Inflammatory macrophage treated with lipopolysaccharide for 1 hour (primary cell): ENCODE measurements around the gene VDR.
"Not testable (repeated sequence)": the region's sequence is repeated elsewhere in the genome, so short reads cannot be mapped to it uniquely, and the experiment has no call there.

Experiments used
- DNase-seq, 2 donors: peaks; one replicate each; pipeline ENCODE4 v3.0.0-alpha.2; 2020 to 2022

Gene VDR

DNA sequence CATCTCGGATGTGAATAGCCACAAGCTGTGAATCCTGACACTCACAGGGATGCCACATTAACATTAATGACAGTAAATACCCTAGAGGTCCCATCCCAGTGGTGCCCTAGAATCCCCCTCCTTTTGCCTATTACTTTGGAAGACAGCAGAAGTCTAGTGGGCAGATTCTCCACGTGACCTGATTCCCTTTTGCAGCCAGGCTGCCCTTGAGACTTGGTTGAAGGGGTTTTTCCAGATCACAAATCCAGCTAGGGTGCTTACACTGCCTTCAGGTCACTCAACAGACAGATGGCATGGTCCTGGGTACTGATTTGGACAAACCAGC is 93.8 kb downstream of the VDR start:
- peak; percentile 47 to 80 for DNase-seq

DNA sequence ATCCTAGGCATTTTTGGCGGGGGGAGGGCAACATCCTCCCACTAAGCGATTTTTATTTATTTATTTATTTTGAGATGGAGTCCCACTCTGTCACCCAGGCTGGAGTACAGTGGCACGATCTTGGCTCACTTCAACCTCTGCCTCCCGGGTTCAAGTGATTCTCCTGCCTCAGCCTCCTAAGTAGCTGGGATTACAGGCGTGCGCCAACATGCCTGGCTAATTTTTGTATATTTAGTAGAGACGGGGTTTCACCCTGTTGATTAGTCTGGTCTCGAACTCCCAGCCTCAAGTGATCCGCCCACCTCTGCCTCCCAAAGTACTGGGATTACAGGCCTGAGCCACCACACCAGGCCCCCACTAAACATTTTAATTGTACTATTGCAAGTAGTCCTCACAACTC is 95.3 kb downstream of the VDR start:
- DNase-seq = not testable (repeated sequence)

DNA sequence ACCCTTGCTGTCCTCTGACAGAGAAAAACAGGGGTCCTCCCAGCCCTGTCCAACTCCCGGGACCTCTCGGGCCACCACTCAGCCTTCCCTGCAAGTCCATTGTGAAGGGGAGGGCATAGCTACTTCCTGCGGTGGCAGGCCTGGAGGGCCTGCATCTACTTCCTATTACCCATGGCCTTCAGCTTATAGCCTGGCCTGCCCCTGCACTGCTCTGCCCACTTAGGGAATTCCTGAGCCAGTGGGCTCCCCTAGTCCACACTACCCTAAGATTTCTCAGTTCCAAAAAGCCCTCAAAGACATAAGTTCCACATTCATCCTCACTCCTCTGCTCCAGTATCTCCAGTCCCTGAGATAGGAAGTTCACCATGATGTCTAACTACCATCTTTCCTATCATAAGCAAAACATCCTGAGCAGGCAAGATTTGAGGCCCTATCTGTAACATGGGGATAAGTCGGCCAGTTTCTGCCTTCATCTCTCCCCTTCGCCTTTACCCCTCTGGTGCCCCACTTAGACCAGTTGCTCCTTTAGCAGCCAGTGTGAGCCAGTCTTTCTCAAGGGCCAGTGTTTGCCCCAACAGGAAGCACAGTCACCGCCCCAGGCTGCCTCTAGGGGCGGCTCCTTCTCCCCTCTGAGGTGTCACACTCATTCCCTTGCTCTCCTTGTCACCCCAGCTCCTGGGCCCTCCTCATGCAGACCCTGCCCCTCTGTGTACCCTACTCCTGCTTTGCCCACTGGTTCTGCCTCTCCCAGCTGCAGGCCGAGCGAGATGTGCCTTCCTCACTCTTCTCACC is 96.0 kb downstream of the VDR start:
- DNase-seq = peak; percentile 76 to 92

DNA sequence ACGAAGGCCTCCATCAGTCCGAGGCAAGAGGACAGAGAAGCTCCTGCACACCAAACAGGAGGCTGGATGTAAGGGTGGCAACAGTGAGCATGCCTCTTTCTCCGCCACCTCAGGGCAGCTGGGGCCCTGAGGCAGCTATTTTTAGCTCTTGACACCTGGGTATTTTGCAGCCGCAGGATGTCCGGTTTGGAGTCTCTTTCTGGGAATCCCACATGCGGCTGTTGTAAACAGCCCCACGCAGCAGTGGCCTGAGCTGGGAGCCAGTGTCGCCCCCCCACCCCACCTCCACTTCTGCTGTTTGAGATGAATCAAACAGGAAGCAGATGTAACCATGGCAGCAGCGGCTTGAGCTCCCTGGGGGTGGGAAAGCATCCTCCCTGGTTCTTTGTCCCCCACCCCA is 96.7 kb downstream of the VDR start:
- DNase-seq = peak in 1 of 2 donors; percentile 65

DNA sequence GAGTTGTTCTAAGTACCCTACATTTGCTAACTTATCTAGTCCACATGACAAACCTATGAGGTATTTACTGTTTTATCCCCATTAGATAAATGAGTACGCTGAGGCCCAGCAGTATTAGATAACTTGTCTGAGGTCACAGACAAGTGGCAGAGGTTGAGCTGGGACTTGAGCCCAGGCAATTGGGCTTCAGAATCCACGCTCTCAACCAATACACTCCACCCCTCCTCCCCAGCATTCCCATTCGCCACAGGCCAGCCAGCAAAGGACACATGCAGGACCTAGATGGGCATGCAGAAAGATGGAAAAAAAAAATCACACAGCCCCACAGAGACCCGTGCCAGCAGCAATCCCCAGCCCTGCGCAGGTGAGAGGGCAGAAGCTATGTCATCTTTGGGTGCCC is 97.5 kb downstream of the VDR start:
- DNase-seq = no peak

DNA sequence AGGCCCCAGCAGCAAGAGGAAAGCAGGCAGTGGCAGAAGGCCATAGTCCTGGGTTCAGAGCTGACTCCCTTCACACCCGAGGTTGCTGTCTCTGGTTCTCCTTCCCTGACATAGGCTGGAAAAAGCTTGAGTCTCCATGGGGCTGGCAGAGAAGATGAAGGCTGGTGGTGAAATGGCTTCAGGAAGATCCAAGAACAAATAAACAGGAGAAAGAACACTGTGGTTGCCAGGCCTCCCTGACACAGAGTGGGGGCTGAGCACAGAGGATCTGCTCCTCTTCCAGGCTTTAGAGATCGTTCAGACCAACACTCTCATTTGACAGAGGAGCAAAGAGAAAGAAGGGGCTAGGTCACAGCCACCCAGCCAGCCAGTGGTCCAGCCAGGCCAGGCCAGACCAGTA is 99.4 kb downstream of the VDR start:
- DNase-seq = no peak

DNA sequence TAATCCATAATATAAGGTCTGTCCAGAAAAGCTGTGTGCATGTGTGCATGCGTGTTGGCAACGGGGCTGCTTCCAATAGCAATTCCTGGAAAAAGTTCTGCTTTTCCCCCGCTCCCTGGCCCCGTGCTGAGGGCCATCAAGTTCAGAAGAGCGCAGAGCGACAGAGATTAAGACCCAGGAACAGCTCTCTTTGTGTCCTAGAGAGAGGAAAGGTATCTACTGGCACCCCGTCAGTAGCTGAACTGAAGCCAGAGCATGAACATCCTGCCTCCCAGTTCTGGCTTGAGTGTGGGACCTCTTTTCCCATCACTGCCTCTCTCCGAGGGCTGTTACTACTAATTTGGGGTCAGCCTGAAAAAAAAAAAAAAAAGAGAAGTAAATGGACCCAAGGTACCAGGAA is 100.6 kb downstream of the VDR start:
- no peak for DNase-seq

DNA sequence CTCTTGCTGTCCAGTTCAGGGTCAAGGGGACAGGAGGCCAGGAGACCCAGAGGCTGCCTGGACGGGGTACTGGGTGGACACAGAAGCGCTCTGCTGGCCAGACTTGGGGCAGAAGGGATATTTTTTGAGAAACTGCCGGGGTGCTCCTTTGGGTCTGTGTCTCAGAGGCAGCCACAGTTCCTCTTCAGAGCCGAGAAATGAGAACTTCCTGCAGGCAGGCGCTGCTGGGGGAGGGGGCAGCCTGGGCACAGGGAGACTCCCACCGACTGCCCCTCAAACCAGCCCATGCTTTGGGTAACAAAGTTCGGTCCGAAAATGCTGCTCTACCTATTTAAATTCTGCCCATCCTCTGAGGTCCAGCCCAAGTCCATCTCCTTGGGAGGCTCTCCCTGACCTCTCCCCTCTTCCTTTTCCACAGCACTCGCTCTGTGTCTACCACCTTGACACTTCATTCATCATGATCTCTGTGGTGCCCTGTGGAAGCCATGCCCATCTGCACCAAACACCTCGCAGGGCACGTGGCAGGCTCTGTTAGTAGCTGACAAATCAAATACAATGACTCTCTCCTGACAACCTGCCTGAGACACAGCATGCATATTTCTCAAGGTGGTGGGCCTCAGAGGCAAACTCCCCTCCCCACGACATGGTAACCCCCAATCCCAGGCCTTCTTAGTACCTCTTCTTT is 101.5 kb downstream of the VDR start:
- DNase-seq = peak in 1 of 2 donors; percentile 41

DNA sequence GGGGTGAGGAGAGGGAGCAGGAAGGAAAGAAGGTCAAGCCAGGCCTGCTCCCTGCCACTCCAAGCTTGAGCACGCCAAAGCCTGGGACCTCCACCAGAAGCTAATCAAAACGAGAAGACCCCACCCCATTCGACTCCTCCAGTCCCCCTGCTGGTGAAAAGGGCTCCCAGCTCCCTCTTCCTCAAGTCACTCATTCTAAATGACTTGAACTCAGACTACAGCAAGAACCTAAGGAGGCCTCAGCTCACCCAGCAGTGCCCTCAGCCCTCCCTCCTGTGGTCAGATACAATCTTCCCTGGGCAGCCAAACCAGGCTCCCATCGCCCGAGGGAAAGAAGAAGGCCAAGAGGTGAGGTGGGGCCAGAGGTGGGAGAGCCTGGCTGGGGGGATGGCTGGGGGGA is 102.5 kb downstream of the VDR start:
- DNase-seq = no peak

DNA sequence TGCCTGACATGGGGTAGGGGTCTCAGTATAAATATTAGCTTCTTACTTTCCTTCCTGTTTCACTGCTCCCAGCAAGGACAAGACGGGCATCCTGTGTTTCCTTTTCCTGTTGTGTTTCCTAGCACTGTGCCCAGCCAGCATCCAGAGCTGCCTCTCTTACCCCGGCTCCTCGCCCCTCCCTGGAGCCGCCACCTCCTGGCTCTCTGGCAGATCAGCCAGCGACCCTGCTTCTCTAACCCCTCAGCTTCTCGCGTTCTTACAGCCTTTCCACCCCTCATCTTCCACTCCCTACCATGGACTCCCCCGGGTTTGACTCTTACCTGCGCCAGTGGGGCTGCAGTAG is 102.9 kb downstream of the VDR start:
- DNase-seq = no peak

DNA sequence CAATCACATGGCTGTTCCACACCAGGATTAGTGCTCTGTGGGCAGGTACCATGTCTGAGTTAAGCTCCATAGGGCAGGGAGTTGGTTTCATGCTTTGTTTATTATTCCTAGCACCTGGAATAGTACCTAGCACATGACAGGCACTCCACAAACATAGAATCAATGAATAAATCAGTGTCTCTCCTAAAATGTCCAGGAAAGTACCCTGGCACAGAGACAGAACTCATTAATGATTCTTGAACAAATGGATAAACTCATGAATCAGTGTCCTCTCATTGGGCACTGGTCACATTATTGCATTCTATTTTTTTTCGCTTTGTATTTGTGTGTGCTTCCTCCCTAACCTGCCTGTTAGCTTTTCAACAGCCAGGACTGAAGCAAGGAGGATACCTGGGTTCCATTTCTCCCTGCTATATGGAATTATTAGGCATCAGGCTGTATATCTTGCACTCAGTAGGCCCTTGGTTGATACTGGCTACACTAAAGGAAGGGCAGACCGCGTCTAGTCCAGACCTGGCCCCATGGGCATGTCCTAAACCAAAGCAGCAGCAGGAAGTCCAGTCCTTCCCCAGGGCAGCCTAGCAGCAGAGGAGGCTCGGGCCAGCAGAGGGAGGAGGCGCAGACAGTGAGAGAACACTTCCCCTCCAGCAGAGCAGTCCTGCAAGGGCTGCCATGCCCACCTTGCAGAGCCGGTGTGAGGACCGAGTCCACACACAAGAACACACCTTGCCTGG is 103.5 kb downstream of the VDR start:
- peak; percentile 40 to 59 for DNase-seq

DNA sequence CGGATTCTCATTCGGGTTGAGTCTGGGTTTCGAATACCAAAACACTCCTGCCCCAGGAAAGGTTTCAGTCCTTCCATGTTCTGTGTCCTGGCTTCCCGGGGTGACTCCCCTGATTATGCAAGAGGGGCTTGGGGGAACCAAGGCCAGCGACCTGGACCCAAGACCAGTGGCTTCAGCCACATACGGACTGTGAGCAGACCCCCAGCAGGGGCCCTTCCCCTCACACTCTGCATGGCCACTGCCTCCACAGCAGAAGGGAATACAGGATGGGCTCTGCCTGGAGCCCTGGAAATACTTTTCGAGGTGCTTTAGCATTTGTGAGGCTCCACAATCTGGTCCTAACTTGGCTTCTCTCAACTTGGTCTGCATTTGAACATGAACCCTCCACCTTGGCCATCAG is 104.2 kb downstream of the VDR start:
- no peak for DNase-seq

DNA sequence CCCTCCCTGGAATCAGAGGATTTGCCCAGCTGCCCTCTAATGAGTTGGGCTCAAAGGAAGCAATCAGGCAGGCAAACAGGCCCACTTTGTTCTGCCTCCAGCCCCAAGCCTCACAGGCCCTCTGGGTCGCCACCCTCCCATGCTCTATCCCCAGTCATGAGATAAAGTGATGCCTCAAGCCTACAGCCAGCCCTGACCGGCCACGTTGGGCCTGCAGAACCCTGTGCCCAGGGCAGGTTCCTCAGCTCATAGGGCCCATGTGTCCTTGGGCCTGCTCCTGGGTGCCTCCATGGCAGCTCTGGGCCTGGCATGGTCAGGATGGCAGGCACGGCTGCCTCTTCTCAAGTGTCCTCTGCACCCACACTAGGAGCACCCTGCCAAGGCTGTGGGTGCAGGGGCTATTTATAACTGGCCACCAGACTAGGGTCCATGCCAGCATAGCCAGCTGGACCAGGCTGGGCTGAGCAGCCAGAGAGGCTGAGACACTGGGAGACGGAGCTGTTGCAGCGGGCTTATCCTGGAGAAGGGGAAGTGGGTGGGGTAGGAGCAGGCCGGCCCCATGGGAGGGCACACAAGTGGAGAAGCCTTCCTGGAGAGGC is 105.3 kb downstream of the VDR start:
- DNase-seq = no peak

DNA sequence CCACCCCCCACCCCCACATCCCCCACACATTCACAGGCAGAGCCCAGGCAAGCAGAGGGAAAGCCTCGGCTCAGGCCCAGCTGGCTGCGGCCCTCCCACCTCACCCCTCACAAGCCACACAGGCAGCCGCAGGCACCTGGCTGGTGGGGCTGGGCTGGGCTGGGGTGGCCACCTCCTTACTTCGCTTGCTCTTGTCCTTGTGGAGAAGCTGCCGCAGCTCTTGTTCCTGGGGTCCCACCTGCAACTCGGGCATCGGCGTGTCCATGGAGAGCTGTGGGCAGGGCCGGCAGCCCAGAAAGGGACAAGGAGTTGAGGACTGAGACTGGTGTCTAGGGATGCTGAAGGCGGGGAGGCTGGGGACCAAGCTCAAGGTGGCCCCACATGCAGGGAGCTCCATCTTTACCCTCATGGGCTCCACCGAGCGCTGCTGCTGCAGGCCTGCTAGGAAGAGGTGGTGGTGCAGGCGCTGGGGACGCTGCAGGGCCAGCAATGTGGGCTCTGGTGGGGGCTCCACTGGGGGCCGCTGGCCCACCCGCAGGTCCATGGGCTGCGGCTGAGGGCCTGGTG is 106.3 kb downstream of the VDR start:
- no peak for DNase-seq

DNA sequence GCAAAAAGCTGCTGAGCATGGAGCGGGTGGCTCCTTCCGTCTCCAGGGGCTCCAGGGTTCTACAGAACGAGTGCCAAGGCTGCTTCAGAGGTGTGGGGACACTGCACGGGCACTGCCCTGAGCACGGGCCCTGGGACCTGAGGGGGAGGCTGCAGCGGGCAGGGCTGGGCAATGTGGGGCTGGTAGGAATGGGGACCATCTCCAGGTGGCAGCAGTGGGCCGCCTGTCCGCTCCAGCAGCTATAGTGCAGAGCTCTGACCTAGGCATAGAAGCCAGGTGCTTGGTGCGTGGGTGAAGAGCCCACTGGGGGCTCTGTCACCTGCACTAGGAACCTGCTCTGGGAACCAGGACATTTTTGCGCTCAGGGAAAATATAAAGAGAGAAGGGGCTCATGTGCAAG is 107.4 kb downstream of the VDR start:
- DNase-seq = no peak

DNA sequence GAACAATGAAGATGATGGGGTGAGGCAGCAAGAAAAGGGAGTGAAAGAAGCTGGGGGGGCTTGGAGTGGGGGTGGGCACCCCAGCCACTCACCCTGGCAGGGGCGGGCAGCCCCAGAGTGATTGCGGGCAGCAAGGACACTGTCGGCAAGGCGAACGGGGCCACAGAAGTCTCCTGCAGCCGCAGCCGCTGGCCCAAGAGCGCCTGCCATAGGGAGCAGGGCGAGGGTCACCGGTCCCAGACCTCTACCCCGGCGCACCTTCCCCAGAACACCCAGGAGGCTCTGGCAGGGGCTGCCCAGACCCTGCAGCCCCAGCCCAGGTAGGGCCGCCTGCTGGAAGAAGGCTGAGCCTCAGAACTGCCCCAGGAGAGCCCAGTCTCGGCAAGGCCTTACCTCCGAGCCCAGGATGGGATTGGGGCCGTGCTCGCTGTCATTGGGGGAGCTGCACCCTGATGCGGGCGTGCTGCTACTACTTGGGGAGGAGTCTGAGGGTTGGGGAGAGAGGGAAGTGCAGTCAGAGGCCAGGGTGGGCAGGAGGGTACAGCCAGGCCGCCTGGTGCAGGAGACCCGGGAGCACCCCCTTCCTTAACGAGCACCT is 108.9 kb downstream of the VDR start:
- DNase-seq = no peak

DNA sequence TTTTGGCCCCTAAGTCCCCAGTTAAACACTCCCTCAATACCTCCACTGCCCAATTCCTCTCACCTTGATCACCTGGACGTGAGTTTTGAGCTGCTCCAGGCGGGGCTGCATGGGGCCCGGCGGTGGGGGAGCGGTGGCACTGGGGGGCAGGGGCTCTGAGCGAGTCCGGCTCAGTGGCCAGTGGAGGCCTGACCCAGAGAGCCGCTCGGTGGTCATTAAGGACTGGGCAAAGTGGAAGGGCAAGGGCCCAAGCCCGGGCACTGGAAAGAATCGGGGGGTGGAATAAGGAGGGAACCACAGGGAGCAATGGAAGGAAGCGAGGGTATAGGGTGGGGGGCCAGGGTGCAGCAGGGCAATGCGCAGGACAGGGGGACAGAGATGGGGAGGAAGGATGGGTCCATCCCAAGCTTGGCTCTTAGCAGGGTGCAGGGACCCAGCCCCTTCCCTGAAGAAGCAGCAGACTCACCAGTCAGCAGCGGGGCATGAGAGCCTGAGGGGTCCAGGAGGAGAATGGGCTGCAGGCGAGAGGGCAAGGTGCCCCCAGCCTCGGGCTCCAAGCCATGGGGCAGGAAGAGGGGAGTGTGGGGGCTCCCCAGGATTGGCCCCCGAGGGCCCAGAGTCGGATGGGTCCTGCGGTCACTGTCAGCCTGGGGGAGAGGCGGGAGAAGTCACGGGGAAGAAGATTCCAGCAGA is 109.5 kb downstream of the VDR start:
- DNase-seq = no peak

DNA sequence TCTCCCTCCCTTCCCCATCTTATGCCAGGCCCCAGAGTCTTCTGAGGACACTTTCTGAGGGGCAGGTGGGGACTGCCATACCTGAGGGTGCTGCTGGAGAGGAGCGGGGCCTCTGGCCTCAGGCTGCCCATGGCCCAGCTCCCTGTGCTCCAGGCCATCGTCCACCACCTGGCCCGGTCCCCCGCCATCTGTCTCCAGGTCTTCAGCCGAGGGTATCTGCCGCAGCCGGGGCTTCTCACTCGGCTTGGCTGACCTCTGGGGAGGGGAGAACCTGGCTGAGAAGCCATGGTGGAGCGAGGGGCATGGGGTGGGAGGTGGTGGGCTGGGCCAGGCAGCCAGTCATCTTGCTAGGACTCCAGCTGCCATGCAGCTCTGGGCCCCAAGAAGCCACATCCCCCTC is 110.1 kb downstream of the VDR start:
- no peak for DNase-seq

DNA sequence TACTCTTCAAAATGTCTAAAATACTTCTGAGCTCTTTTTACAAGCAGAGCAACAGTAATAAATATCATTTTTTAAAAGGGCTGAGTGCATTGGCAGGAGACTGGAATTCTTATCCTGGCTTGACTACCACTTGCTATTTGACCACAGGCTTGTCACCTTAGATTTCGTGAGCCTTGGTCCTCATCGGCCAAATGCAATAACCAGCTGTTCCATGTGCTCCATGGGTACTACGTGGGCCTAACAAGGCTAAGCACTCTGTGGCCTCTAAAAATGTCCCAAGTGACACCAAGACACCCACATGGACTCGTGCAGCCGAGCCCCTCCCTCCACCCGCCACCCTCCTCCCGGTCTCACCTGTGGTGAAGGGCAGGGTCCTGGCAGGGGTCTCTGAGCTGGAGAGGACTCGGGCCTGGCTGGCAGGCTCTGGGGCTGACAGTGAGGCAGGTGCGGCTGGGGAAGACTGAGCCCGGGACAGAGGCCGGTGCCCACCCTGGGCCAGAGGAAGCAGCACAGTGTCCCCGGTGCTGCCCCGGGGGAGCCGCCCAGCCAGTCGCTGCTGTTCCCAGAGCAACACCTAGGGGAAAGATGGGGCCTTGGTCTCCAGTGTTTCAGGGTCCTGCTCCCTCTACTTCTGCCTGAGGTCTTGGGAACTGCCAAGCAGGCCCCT is 111.6 kb downstream of the VDR start:
- DNase-seq = no peak

DNA sequence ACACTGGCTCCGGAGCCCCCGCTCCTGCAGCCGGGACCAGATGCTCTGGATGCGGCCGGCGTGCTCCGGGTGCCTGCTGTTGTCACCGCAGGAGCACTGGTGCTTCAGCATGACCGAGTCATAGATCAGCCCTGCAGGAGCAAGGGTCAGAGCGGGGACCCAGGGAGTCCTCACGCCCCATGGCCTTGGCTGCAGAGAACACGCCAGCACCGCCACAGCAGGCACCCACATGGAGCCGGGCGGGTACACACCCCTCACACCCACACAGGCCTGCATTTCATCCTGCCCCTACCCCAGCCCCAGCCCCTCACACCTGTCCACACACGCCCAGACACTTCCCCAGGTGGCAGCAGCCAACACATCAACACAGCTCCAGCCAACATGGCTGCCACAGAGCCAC is 112.9 kb downstream of the VDR start:
- no peak for DNase-seq
